Stimulated activated CD8-positive, alpha-beta memory T cell treated with anti-CD3 and anti-CD28 coated beads, Interleukin-7, amount 100 ng/mL, for 48 hours (primary cell): ENCODE measurements around the gene ROR1.
A peak's percentile ranks its signal among the peaks of the same experiment; 100 is the strongest.

Experiments used
- DNase-seq, 2 donors: peaks; one replicate each; pipeline ENCODE4 v3.0.0-alpha.2; 2020; ENCODE audit warnings: low read depth in 1 of 2; ENCODE audit errors: extremely low read depth in 1 of 2

Gene ROR1

DNA sequence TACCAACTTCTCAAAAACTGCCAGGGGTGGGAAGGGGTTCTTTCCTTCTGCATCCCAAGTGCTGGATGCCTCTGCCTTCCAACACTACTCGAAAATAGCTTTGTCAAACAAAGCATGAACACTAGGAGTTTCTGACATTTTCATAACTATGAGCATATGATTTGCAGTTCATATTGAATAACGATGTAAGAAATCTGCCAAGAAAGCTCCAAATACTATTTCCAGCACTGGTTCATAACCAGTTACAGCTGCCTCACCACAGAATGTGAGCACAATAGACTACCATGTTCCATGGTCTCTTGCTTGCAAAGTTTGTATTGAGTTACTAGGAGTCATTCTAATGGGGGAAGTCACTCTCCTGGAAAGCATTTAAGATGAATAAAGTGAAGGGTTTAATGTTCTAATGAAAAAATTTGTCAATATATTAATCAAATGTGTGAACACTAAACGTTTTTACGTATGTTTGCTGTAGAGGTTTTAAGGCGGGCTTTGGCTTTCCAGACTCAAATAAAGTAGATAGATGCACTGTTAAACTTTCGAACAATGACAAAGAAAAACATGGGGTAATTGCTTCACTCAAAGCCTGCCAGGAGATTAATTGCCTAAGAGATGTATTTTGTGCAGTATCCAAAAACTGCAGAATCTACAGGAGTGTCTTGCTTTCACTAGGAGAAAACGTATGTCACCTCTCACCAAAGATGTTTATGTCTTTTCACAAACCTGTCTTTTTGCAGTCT is 351.1 kb downstream of the ROR1 start:
- no peak for DNase-seq

GRCh38 chr1:64126581-64126980 is 352.8 kb downstream of the ROR1 start:
- no peak for DNase-seq

- no peak for DNase-seq
Measured at GRCh38 chr1:64127297-64127696, 353.5 kb downstream of the ROR1 start.

DNA sequence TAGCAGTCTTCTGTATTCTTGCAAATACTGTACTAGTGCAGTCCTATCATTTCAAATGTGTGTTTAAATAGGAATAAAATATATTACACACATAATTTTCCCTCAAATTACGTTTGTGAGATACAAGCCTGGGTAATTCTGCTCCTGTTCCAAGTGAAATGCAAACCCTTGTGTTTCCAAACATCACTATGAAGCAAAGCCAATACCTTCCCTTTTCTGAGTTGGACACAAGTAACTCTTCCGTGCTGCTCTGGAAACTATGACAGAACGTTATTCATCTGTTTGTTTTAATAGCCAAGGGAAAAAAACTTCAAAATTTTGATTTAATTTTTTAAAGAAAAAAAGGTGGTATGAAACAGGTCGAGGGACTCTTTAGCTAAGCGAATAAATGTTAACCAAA is 355.9 kb downstream of the ROR1 start:
- DNase-seq = no peak

- no peak for DNase-seq
Measured at GRCh38 chr1:64131155-64131554, 357.3 kb downstream of the ROR1 start.

DNA sequence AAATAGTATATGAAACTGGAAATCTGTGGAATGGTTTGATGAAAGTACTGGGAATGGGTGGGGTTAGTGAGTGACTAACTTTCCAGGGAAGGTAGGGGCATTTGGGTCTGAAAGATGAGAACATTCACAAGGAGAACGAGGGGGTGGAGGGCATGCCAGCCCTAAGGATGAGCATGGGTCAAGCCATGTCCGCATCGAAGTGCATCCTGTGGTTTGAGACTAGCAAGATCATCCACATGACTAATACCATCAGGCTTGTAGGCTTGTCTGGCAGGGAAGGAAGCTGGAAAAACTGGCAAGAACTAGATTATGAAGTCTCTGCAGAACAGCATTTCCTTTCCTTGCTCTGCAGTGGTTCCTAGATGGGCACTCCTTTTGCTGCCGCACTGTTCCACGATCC is 359.2 kb downstream of the ROR1 start:
- no peak for DNase-seq

- no peak for DNase-seq
Measured at GRCh38 chr1:64135462-64136223, 361.8 kb downstream of the ROR1 start.

GRCh38 chr1:64136296-64136695 is 362.5 kb downstream of the ROR1 start:
- DNase-seq = no peak

DNA sequence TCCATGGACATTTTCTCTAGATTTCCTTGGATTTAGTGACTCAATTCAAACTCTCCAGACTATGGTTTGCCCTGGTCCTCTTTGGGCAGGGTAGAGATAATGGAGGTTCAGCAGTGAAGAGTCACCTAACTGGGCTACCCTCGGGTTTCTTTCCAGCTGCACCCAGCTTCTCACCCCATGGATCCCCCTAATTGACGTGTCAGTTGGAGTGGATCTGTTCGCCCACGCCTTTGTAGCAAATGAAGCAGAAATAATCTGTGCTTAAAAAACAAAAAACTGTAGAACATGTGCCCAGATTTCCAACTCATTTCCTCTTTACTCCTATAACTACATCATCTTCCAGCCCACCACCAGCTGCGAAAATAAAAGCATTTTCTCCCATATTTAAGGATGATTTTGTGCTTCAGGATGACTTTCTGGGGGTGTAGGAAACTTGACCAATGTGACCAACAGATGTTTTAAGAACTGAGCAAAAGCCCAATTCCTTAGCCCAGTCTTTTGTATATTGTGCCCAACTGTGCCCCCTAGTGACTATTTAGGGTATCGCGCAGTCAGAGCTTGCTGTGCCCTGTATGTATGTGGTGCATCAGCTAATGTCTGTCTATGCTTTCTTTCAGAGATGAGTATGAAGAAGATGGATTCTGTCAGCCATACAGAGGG is 363.1 kb downstream of the ROR1 start:
- DNase-seq = peak; percentile 18 to 49

GRCh38 chr1:64137412-64137803 is 363.6 kb downstream of the ROR1 start:
- no peak for DNase-seq

GRCh38 chr1:64139877-64140276 is 366.1 kb downstream of the ROR1 start:
- DNase-seq = no peak

GRCh38 chr1:64140596-64140995 is 366.8 kb downstream of the ROR1 start:
- DNase-seq = no peak

GRCh38 chr1:64147045-64147724 is 373.4 kb downstream of the ROR1 start:
- DNase-seq = no peak

- no peak for DNase-seq
Measured at GRCh38 chr1:64147759-64148158, 373.9 kb downstream of the ROR1 start.

GRCh38 chr1:64150266-64150665 is 376.4 kb downstream of the ROR1 start:
- no peak for DNase-seq

DNA sequence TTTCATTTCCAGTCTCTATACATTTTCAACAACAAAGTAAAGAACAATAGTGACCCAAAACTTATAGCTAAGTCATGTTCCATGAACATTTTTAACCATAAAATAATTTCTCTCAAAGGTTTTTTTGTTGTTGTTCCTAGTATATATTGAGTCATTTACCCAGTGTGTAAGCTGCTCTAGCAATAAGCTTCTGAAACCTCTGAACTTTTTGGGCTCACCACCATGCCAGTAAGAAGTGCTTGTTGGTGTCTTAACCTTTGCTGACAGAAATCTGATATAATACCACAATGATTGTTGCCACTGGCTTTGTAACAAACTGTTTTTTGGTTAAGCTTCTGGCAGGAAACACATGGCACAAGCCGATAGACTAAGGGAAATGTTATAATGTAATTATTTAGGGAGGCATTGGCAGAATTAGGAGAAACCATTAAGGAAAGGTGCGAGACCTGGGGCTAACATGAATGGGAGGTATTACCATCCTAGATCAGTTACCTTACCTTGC is 377.0 kb downstream of the ROR1 start:
- no peak for DNase-seq

DNA sequence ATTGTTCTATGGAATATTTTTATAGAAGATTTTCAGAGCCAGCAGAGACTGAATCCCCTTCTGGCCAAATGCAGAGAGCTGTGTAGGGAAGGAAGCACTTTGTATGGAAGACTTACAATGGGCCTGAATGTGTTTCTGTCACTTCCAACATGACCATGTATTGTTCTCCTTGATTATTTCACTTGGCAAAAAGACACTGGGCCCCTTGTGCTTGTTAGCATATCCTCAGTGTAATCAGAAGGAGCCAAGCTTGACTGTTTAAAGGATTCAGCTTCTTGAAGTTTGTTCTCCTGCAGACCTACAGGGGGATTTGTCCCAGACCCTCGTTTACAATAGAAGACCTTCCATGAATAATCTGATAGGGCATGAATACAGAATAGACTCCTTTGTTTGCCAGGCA is 381.5 kb downstream of the ROR1 start:
- DNase-seq = no peak

- DNase-seq = no peak
Measured at GRCh38 chr1:64161357-64161941, 387.6 kb downstream of the ROR1 start.

- no peak for DNase-seq
Measured at GRCh38 chr1:64162151-64162550, 388.3 kb downstream of the ROR1 start.

GRCh38 chr1:64162804-64163203 is 389.0 kb downstream of the ROR1 start:
- DNase-seq = no peak

DNA sequence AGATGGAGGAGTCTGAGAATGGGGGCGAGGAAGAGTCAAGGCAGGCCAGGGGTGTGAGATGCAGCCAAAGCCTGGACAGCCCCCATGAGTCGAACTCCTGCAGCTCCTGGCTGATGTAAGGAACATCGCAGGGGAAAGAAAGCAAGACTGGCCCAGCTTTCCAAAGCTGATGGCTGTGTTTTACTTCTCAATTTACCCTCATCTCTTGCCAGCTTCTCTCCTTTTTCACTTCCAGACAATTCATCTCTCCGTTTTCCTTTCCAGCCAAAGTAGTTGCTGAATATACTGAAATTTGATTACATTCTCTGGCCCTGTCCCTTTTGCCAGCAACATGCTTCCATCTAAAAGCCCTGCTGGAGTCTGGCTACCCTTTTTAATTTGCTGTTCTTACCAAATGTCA is 389.6 kb downstream of the ROR1 start:
- DNase-seq = no peak
